ENCODE results near the gene POFUT1. TPM values are rescaled to one million over a fixed set of nuclear protein-coding genes. Genes with fewer than 3 reads are reported as not detected.

POFUT1 gene
- 23.8 and 45.9 TPM in 2 replicates for total RNA-seq

DNA sequence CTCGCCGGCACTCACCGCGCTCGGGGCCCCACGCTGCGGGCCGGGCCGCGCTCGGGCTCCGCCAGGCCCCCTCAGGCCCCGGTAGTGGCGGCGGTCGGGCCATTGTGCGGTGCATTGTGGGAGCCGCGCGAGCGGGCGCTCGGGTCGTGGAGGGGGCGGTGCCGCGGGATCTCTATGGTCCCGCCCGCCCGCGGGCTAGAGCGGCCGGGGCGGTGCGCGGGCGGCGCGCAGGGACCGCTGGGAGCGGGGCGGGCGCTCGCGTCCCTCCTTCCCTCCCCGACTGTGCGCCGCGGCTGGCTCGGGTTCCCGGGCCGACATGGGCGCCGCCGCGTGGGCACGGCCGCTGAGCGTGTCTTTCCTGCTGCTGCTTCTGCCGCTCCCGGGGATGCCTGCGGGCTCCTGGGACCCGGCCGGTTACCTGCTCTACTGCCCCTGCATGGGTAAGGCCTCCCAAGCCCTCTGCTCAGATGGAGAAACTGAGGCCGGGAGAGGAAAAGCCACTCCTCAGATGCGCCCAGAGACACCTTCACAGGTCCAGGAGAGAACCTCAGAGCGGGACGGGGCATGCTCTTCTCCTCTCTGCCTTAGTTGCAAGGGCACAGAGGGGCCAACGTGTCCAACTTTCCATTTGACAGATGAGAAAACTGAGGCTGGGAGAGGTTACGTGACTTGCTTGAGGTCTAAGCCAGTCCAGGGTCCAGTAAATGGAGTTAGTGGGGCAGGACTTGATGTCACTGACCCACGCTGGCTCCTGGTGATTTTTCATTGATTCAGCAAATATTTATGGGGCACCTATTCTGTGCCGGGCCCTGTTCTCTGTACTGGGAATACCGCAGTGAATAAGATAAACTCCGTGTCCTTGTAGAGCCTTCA is at the start of gene POFUT1, which contains the start of gene PLAGL2:
TSS of gene POFUT1 (plus strand) at position 255 of the 873 bp plus-strand sequence. CDS start at position 317, 62 bp downstream.
TSS of gene PLAGL2 (minus strand) at position 118 of the 873 bp plus-strand sequence. CDS start 5,565 bp downstream, outside the sequence.
- peak within 1 kb of the TSS; percentile 100 for H3K4me3 ChIP-seq (ENCODE audit: low read depth, low read length)
- TF ChIP-seq, protein P1, sequence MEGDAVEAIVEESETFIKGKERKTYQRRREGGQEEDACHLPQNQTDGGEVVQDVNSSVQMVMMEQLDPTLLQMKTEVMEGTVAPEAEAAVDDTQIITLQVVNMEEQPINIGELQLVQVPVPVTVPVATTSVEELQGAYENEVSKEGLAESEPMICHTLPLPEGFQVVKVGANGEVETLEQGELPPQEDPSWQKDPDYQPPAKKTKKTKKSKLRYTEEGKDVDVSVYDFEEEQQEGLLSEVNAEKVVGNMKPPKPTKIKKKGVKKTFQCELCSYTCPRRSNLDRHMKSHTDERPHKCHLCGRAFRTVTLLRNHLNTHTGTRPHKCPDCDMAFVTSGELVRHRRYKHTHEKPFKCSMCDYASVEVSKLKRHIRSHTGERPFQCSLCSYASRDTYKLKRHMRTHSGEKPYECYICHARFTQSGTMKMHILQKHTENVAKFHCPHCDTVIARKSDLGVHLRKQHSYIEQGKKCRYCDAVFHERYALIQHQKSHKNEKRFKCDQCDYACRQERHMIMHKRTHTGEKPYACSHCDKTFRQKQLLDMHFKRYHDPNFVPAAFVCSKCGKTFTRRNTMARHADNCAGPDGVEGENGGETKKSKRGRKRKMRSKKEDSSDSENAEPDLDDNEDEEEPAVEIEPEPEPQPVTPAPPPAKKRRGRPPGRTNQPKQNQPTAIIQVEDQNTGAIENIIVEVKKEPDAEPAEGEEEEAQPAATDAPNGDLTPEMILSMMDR (conservative IDR thresholded peaks at IDR 0.05; ENCODE audit: low read depth, low read length) = peak; percentile 19
- no peak for DNase-seq (ENCODE audit: low read depth)

DNA sequence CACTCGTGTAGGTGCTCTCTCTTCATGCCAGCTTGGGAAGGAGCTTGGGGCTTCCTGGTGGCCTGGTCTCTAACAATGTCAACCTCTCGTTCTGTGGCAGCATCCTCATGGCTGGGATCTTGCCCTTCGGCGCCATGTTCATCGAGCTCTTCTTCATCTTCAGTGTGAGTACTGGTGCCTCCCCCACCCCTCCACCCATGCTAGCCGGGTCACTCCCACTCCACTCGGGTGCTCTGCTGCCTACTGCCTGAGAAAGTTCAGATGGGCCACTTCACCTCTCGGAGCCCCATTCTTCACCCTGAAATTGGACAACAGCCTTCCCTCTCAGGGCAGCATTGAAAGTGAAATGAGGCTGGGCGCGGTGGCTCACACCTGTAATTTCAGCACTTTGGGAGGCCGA is 49.3 kb upstream of the POFUT1 start:
- TF ChIP-seq, protein P1 (conservative IDR thresholded peaks at IDR 0.05; ENCODE audit: low read depth, low read length) = no peak
- no peak overlapping the region for H3K4me3 ChIP-seq (ENCODE audit: low read depth, low read length)
- DNase-seq (ENCODE audit: low read depth) = no peak

DNA sequence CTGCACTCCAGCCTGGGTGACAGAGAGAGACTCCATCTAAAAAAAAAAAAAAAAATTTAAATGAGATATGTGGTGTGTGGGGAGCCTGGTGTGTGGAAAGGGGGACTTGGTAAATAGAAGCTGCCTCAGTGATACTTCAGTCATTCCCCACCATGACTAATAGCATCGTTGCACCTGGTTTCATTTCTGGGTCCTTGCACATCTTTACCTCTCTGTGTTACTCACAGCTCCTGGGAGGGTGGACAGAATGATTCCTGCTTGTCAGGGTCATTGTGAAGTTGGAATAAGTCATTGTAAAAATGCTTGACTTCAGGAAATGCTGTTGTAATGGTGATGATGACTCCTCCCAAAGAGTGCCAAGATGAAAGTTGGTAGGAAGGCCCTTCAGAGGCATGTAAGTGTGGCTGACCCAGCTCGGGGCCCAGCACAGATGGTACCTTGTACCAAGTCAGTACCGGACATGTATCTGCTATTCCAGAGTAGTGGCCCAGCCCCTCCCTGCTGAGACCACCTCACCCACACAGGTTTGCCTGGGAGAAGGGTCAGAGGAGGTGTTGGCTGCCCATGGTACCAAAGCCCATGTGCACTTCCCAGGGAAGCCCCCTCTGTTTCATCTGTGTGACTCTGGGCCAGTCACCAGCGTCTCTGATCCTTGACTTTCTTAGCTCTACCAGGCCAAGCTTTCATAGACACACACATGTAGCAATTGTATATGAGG is 48.6 kb upstream of the POFUT1 start:
- DNase-seq (ENCODE audit: low read depth) = no peak
- TF ChIP-seq, protein P1 (conservative IDR thresholded peaks at IDR 0.05; ENCODE audit: low read depth, low read length) = no peak
- no peak overlapping the region for H3K4me3 ChIP-seq (ENCODE audit: low read depth, low read length)

DNA sequence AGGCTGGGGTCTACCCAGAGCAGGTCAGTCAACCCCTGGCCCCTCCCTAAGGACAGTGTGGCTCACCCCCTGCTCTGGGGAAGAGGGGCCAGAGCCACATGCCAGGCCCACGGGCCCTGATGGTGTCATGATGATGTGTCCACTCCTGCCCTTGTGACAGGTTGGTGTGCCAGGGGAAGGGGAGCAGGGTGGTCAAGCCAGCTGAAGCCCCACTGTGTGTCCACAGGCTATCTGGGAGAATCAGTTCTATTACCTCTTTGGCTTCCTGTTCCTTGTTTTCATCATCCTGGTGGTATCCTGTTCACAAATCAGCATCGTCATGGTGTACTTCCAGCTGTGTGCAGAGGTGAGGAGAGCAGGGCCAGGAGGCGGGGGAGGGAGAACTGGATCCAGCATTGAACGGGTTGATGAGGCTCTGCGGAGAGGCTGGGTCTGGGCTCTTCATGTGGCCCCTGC is 47.9 kb upstream of the POFUT1 start:
- H3K4me3 ChIP-seq (ENCODE audit: low read depth, low read length) = no peak overlapping the region
- TF ChIP-seq, protein P1 (conservative IDR thresholded peaks at IDR 0.05; ENCODE audit: low read depth, low read length) = no peak
- DNase-seq (ENCODE audit: low read depth) = no peak

DNA sequence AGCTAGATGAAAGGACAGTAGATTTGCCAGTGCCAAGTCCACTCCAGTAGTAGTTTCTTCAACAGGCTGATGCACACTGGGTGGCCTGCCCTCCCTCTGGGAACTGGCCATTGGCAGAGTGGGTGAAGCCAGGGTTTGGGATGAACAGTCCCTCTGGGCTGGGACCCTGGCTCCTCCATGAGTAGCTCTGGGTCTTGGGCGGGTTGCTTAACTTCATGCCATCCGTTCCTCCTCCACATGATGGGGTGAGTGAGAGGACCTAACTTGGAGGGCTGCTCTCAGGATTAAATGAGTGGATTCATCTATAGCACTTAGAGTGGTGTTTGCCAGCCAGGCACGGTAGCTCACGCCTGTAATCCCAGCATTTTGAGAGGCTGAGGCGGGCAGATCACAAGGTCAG is 47.3 kb upstream of the POFUT1 start:
- TF ChIP-seq, protein P1 (conservative IDR thresholded peaks at IDR 0.05; ENCODE audit: low read depth, low read length) = no peak
- DNase-seq (ENCODE audit: low read depth) = no peak
- H3K4me3 ChIP-seq (ENCODE audit: low read depth, low read length) = no peak overlapping the region

DNA sequence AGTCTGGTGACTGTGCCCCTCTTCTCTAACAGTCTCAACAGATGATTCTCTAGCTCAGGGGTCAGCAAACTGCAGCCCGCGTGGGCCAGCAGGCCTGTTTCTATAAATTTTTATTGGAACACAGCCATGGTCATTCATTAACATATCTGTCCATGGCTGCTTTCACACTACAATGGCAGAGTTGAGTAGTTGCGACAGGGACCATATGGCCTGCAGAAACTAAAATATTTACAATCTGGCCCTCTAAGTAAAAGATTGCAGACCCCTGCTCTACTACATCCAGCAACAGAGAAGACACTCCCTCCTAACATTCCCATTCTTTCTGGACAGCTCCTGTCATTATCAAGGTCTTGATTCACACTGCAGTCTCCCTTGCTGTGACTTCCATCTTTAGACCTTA is 45.3 kb upstream of the POFUT1 start:
- DNase-seq (ENCODE audit: low read depth) = no peak
- no peak overlapping the region for H3K4me3 ChIP-seq (ENCODE audit: low read depth, low read length)
- TF ChIP-seq, protein P1 (conservative IDR thresholded peaks at IDR 0.05; ENCODE audit: low read depth, low read length) = no peak

Measured in epithelial cell of proximal tubule (primary cell).